HG03066 (cell line): ENCODE results near the gene PNMA1.
"Not testable (repeated sequence)": the region's sequence is repeated elsewhere in the genome, so short reads cannot be mapped to it uniquely, and the experiment has no call there.

Source experiments
- ATAC-seq: cut with Tn5 transposase; IDR thresholded peaks from one replicate; pipeline ENCODE4 v1.9.1; 2021; ENCODE audit warnings: low read depth; ENCODE audit not compliant: unreplicated experiment

PNMA1 gene

DNA sequence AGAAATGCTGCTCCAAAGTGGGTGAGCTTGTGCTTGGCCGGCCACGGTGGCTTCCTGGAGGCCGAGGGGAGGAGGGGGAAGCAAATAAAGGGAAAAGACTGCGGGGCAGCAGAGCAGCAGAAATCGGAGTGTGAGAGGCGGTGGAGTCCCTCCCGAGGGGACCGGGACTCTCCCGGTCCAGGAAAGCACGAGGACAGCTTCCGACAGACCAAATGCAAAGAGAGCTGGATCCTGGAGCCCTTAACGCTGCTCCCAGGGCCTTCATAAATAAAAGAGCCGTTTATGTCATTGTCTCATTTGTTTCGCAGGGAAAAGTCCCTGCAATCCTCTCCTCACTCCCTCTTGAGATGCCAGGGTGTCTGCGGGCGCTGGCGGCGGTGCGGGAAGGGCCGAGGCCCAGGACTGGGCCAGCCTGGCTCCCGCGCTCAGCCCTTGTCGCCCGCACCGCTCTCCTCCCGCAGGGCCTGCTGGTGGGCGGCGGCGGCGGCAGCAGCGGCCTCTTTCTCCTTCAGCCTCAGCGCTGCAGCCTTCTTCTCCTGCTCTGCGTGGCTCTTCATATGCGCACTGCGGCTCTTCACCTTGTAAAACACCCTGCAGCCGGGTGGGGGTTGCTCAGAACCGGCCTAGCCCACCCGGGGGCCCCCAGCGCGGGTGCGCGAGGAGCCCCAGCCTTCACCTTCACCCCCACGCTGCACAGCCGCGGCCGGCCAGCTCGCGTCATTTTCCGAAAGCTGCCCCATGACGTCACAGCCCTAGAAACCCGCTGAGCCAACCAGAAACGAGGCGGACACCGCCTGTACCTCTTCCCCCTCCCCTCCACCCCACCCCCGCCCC lies 4.5 kb upstream of the PNMA1 start:
- no peak for ATAC-seq

DNA sequence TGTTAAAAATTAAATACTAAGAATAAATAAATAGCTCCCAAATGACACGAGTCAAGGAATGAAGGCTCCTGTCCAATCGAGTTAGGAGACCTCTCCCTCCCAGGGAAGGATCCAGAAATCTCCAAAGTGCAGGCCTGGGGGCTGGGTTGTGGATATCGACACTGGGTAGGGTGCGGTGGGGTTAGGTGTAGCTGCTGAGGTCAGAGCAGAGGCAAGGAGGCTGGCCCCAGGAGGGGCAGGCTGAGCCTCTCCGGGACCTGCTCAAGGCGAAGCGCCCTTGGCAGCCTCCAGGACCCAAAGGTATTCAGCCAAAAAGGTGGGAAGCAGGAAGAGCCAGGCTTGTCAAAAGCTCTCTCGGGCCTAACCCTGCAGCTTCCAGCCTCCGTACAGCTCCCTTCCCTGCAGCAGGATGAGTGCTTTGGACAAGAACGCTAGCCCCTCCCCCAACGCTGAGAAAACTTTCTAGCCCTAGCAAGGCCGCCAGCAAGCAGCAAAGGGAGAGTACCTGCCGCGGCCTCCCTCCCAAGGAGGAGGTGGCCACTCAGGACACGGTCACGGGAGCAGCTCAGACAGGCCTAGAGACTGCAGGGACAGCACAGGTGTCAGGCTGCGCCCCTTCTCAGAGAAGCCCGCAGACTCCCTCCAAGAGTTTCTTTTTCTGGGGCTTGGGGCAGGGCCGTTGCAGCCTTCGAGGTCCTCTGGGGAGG lies 3.7 kb upstream of the PNMA1 start:
- ATAC-seq = no peak

DNA sequence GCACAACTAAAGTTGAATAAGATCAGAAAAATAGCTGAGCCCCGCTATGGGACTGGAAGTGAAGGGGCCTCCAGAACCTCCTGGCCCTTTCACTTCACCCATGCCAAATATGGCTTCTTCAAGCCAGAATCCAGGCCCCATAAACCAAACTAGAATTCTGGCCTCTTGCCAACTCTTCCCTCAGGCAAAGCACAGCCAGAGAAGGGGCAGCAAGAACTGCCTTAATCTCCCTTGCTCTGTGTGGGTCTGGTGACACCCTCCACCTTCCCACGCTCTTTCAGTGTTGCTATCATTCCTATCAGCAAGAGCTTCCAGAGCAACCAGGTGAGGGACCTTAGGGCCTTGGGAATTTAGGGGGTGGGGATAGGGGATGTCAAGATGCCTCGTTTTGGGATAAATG lies 3.1 kb upstream of the PNMA1 start:
- no peak for ATAC-seq

DNA sequence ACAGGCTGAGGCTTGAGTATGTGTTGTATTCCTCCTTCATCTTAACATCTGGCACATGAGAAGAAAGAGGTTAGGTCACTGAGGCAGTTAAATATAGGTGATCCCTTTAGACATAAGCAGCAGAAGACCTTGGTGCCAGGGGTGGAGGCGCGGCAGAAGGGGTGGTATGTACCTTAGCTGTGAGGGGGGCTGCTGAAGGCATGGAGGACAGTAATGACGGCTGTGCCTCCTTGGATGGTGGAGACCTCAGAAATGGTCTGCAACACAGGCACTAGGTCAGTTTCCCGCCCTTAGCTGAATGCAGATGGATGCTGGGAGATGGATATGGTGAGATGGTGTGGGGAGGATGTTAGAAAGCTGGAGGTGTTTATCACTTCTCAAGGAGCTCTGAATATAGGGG lies 1.5 kb upstream of the PNMA1 start:
- ATAC-seq = no peak

DNA sequence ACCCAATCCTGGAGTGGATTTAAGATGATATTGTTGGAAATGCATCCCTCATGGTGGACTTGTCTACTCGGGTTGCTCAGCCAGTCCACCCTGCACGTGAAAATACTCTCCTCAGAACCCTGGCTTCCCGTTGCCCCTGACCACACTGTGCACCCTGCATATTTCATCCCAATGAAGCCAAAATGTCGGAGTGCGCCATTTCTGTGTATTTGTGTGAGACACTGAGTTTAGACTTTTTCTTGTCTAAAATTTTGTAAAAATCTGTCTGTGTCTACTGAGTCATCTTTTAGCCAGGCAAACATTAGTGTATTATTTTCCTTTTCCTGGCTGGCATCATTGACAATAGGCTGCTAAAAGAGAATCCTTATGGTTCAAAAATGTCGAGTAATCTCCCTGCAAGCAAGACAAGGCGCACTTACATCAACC lies 485 bp upstream of the PNMA1 start:
- ATAC-seq = no peak

DNA sequence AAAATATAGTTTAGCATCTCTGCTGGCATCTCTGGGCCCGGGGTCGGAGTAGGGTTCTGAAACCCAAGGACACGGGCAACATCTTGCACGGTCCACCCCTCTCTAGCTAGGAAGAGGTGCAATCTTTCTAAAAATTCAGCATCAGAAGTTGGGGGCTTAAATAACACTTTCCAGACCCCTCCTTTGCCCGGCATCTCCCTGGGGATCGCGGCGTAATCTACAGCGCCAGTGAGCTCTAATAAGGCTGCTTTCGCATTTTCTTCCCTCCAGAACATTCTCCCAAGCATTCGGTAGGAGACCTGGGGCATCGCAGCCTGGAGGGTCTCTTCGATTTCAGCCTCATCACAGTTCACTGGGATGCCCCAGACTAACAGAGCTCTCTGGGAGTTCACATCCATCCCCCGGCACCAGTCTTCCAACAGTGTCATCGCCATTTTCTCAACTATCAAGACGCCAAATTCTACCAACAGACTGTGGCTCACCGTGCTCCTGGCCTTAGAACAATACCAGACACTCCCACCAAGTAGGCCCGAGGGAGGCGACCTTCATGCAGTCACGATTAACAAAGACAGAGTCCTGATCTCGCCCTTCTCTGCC lies 880 bp downstream of the PNMA1 start:
- ATAC-seq = no peak

DNA sequence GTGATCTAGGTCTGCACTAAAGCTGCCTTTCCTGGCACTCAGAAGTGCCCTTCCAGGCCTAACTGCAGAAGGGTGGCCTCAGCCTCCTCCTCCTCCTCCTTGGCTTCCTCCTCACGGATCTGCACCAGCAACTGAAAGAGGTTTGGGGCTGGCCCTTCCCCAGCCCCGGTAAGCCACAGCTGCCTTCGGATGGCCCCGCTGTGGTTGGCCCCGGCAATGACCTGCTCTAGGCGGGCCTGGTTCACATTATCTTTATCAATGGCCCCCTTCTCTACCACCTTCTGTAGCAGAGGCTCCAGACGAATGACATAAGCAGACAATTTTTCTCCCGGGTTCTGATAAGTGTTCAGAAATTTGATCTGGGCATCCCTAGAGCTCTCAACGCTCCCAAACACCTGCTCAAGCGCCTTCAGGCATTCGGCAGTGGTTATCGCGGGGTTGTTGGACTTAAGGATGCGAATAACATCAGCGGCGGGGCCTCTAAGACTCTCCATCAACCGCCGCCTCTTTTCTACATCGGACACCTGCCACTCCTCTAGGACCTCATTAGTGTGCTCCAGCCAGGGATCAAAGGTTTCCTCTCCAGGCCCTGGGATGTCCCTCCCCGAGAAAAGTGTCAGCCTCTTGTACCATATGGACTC lies 1.5 kb downstream of the PNMA1 start:
- no peak for ATAC-seq

DNA sequence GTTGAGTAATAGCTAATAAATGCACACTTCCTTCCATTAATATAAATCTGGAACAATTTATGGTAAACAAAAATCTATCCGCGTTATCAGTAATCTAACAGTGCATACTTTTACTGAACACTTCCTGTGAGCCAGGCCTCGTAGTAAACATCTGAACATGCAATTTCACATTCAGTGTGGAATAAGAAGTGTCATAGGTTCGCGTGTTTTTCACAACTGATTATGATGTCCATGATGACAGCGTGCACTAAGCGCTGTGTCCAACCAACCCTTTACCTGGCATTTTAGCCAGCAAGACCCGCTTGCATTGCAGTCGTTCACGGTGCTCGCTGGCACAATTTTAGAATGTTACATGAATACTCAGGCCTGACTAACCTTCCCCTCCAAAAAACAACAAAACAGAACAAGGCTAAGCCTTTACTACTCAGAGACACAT lies 2.1 kb downstream of the PNMA1 start:
- ATAC-seq = no peak

DNA sequence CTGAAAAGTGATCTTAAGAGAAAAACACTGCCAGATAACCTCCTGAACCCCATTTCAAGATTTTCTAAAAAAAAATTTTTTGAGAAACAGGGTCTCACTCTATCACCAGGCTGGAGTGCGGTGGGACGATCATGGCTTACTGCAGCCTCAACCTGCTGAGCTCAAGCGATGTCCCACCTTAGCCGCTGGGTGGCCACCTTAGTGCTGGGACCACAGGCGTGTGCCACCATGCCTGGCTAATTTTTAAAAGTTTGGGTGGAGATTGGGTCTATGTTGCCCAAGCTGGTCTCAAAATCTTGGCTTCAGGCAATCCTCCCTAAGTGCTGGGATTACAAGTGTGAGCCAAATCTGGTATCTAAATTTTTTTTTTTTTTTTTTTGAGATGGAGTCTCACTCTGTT lies 3.4 kb downstream of the PNMA1 start:
- no peak for ATAC-seq

DNA sequence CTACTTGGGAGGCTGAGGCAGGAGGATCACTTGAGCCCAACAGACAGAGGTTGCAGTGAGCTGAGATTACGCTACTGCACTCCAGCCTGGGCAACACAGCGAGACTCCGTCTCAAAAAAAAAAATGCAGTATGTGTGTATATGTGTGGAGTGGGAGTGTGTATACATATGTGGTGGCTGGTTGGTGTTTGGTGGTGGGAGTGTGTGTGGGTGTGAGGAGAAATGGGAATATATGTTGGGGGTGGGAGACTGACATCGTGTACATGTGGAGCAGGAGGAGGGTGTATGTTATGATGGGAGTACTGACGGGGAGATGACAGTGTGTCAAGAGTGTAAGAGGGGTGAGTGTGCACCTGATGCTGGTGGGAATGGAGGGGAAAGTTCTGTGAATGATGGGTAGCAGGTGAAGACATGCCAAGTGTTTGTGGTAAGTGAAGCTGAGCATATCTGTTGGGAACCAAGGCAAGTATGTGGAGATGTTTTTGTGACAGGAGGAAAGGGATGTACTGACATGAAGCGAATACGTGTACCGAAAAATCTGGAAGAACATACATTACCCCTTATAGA lies 4.2 kb downstream of the PNMA1 start:
- no peak for ATAC-seq

DNA sequence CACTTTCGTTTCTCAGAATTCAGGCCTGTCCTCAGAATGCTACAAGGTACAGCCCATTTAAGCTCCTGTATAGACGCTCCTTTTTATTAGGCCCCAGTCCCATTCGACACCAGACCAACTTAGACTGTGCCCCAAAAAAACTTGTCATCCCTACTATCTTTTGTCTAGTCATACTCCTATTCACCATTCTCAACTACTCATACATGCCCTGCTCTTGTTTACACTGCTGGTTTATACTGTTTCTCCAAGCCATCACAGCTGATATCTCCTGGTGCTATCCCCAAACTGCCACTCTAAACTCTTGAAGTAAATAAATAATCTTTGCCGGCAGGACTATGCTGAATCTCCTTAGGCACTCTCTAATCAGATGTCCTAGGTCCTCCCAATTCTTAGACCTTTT lies 6.1 kb downstream of the PNMA1 start:
- ATAC-seq = not testable (repeated sequence)

DNA sequence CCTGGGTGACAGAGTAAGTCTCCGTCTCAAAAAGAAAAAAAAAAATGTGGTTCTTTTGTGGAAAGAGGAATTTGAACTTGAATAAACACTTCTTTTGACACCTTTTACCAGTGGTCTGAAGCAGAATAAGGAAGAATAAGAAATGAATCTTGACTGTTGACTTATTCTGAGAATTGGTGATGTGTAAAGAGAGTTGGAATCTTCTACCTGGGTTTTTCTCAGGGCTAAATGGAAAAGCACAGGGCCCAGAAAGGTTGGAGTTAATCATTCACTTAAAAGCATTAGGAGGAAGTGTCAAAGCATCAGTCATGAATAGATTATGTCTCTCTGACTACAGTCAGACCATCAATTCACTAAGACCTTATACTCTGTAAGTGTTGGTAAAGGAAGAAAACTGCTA lies 13.9 kb downstream of the PNMA1 start:
- ATAC-seq = no peak

DNA sequence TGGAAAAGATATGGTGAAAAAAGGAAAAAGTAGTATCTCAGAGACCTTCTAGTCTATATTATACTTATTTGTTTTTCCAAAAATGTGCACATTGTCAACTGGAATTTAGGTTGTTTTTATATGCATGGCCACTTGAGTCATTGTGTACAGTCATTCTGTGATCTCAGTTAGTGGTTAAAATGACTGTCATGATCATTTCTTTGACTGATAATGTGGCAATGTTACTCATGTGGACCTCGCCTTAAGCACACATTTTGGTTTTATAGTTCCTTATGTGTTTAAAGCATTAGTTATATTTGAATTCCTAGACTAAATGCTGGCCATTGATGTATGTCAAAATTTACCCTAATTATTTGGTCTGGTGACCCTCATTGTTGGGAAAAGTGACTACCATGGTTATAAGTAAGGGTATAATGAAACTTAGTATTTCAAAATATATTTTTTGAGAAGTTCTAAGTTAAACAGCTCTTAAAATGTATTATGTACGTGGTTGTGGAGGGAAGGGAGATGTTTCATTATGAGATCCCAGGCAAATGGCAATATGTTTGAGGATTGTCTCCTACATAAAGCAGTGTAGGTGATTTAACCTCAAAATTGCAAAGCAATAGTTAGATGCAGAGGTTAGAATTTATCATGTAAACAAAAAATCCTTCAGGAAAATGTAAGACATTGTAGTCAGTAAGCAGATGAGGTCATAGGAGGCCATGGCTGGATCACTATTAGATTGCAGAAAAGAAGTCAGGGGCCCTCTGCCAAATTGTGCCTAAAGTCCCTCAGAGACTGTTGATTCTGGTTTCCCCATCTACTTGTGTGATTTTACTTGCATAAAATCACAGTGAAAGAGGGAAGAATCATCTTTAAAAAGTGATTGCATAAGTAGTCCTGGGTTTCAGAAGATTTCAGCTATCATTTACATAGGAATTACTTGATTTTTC lies 17.5 kb downstream of the PNMA1 start:
- ATAC-seq = peak; percentile 88

DNA sequence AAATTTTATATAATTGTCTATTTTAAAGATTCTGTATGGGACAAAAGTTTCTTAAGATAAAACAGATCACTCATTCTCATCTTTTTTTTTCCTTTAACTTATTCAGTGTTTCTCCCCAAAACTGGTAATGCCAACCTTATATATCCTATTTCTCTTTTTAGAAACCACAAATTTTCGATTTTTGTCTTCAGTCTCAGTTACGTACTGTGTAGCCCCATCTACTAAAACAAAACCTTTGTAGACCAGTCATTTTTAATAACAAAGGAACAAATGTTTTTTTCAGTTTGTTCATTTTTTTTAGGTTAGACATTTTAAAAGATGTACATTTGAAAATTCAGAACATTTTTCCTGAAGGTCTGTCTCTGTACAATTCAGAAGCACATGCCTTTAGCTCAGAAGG lies 18.2 kb downstream of the PNMA1 start:
- no peak for ATAC-seq

DNA sequence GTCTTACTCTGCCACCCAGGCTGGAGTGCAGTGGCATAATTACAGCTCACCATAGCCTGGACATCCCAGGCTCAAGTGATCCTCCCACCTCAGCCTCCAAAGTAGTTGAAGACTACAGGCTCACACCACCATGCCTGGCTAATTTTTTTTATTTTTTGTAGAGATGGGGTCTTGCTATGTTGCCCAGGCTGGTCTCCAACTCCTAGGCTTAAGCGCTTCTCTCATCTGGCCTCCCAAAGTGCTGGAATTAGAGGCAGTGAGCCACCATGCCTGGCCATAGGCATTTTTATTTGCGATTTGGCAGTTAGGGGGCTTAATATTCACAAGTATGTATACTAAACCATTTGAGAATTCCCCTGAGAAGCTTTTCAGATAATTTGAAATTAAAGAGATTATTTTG lies 19.1 kb downstream of the PNMA1 start:
- no peak for ATAC-seq

DNA sequence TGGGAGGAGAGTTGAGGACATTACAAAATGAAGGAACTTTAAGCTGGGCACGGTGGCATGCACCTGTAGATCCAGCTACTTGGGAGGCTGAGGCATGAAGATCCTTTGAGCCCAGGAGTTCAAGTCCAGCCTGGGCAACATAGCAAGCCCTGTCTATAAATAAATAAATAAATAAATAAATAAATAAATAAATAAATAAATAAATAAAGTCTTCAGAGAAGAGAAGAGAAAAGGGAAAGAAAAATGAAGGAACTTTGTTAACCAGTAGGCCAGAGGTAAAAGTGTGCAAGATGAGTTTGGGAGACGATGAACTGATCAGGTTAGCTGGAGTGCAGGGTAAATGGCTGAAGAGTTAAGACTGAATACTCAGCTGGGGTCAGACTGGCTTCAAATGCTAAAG lies 20.1 kb downstream of the PNMA1 start:
- ATAC-seq = no peak

DNA sequence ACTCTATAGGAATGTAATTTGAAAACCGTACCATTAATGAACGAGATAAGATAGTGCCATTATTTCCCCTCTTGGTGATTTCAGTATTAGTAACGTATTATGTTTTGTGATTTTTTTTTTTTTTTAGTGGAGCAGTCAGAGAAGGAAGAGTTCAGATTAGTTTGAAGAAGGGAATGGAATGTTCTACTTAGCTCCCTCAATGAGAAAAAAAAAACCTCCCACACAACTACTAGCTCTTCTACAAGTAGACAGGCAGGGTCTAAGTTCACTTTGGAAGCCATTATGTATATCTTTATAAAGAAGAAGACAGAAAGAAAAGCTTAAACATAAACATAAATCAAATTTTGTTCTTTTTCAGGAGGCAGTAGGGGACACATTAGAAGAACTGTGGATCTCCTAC lies 27.3 kb downstream of the PNMA1 start:
- no peak for ATAC-seq

DNA sequence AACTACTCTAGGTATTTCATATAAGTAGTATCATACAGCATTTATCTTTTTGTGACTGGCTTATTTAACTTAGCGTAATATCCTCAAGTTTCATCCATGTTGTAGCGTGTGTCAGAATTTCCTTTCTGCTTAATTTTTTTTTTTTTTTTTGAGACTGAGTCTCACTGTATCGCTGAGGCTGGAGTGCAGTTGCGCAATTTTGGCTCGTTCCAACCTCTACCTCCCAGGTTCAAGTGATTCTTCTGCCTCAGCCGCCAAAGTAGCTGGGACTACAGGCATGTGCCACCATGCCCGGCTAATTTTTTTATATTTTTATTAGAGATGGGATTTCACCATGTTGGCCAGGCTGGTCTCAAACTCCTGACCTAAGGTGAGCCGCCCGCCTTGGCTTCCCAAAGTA lies 28.9 kb downstream of the PNMA1 start:
- ATAC-seq = no peak

DNA sequence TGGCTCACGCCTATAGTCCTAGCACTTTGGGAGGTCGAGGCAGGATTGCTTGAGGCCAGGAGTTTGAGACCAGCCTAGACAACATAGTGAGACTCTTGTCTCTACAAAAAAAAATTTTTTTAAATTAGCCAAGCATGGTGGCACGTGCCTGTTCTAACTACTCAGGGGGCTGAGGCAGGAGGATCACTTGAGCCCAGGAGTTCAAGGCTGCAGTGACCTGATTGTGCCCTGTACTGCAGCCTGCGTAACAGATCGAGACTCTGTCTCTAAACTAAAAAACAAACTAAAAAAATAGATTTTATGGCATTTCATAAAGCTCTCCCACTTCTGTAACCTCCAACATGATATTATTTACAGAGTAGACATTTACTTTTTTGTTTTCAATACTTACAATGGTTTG lies 29.6 kb downstream of the PNMA1 start:
- no peak for ATAC-seq

DNA sequence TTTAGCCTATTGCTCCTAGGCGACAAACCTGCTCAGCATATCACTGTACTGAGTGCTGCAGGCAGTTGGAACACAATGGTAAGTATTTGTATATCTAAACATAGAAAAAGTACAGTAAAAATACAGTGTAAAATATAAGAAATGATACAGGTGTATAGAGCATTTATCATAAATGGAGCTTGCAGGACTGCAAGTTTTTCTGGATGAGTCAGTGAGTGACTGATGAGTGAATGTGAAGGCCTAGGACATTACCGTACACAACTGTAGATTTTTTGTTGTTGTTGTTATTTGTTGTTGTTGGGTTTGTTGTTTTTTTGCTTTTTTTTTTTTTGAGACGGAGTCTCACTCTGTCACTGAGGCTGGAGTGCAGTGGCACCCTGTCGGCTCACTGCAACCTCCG lies 33.4 kb downstream of the PNMA1 start:
- ATAC-seq = no peak
